Brain microvascular endothelial cell (primary cell): ENCODE results near the gene PLEKHJ1.

Experiments
- DNase-seq: peaks from one replicate; pipeline ENCODE4 v3.0.0-alpha.2; 2020
- H3K27ac ChIP-seq: fragments of 250-450 bp; sonication (Bioruptor Pico); 2 replicates; pipeline ENCODE4 v1.5.1; 2020; ENCODE audit warnings: mild to moderate bottlenecking, moderate library complexity
- H3K27me3 ChIP-seq: fragments of 250-450 bp; sonication (Bioruptor Pico); replicated peaks from 2 replicates; pipeline ENCODE4 v1.5.1; 2020; ENCODE audit warnings: mild to moderate bottlenecking
- H3K36me3 ChIP-seq: fragments of 250-450 bp; sonication (Bioruptor Pico); replicated peaks from 2 replicates; pipeline ENCODE4 v1.5.1; 2020; ENCODE audit warnings: mild to moderate bottlenecking
- H3K4me3 ChIP-seq: 2 replicates; pipeline ENCODE4 v1.5.1; 2011; ENCODE audit warnings: low read depth, mild to moderate bottlenecking, control low read depth, low read length, moderate library complexity
- in situ Hi-C: cut with HindIII; loops from 2 replicates; pipeline ENCODE4 v1.10.0; 2017; ENCODE audit warnings: low sequenced_read_pairs, low pct_ligation_motif_present
- TF ChIP-seq, protein P1 (sequence below): IDR thresholded peaks from 2 replicates; pipeline ENCODE4 v1.5.1; 2011; ENCODE audit warnings: low read depth, mild to moderate bottlenecking, moderate library complexity, low read length, control low read depth, inconsistent platforms; ENCODE audit errors: missing control alignments

Gene PLEKHJ1

GRCh38 chr19:2243274-2244124, 7.4 kb upstream of the PLEKHJ1 start:
- in situ Hi-C loops, result no loop called here
- Histone ChIP-seq H3K27ac (no peak overlapping the region), H3K27me3 (no peaks in the 10 kb centered on the region), H3K36me3 (peaks cover 51% of the 10 kb centered on the region), H3K4me3 (no peak overlapping the region)
- TF ChIP-seq, protein P1, sequence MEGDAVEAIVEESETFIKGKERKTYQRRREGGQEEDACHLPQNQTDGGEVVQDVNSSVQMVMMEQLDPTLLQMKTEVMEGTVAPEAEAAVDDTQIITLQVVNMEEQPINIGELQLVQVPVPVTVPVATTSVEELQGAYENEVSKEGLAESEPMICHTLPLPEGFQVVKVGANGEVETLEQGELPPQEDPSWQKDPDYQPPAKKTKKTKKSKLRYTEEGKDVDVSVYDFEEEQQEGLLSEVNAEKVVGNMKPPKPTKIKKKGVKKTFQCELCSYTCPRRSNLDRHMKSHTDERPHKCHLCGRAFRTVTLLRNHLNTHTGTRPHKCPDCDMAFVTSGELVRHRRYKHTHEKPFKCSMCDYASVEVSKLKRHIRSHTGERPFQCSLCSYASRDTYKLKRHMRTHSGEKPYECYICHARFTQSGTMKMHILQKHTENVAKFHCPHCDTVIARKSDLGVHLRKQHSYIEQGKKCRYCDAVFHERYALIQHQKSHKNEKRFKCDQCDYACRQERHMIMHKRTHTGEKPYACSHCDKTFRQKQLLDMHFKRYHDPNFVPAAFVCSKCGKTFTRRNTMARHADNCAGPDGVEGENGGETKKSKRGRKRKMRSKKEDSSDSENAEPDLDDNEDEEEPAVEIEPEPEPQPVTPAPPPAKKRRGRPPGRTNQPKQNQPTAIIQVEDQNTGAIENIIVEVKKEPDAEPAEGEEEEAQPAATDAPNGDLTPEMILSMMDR, result no peak
- no peak for DNase-seq

- Histone ChIP-seq H3K4me3 (no peak overlapping the region), H3K27ac (no peak overlapping the region), H3K27me3 (no peaks in the 10 kb centered on the region), H3K36me3 (peaks cover 51% of the 10 kb centered on the region)
- TF ChIP-seq, protein P1, result no peak
- DNase-seq, result no peak
- in situ Hi-C loops, result no loop called here
Measured at GRCh38 chr19:2242816-2243215, 6.7 kb upstream of the PLEKHJ1 start.

GRCh38 chr19:2242092-2242537, 6.0 kb upstream of the PLEKHJ1 start:
- DNase-seq, result no peak
- in situ Hi-C loops, result no loop called here
- Histone ChIP-seq H3K4me3 (no peak overlapping the region), H3K36me3 (peaks cover 45% of the 10 kb centered on the region), H3K27me3 (no peaks in the 10 kb centered on the region), H3K27ac (no peak overlapping the region)
- TF ChIP-seq, protein P1, result no peak

GRCh38 chr19:2240881-2241760, 5.0 kb upstream of the PLEKHJ1 start:
- DNase-seq, result no peak
- Histone ChIP-seq H3K27ac (no peak overlapping the region), H3K4me3 (peak overlapping the region; percentile 5), H3K27me3 (no peaks in the 10 kb centered on the region), H3K36me3 (peaks cover 35% of the 10 kb centered on the region)
- TF ChIP-seq, protein P1, result no peak
- in situ Hi-C loops, result no loop called here

GRCh38 chr19:2239771-2240770, 3.9 kb upstream of the PLEKHJ1 start:
- H3K36me3 ChIP-seq, result peaks cover 25% of the 10 kb centered on the region
- no peaks in the 10 kb centered on the region for H3K27me3 ChIP-seq
- peak; percentile 40 for DNase-seq
- peak overlapping the region; percentile 30 for H3K27ac ChIP-seq
- in situ Hi-C loops, result loop anchor here (5.0 kb wide), 1 partner anchor 87 kb away; the partner anchor contains the start of genes LSM7 and SPPL2B
- TF ChIP-seq, protein P1, result no peak
- H3K4me3 ChIP-seq, result peak overlapping the region; percentile 54
